ENCODE data around the gene ADAMTS2.

Gene ADAMTS2

GRCh38 chr5:179137643-179138567 is 207.4 kb downstream of the ADAMTS2 start:
- TF ChIP-seq ZFX (IDR thresholded peaks at IDR 0.05): no peak
- no peak for TF ChIP-seq CTCF (conservative IDR thresholded peaks at IDR 0.05)
- H3K27ac ChIP-seq: no peak overlapping the region

- no peak overlapping the region for H3K27ac ChIP-seq
- TF ChIP-seq ZFX (IDR thresholded peaks at IDR 0.05) (no peak), CTCF (conservative IDR thresholded peaks at IDR 0.05) (no peak)
Observed at GRCh38 chr5:179137016-179137642, 208.1 kb downstream of the ADAMTS2 start.

GRCh38 chr5:179135441-179136215 is 209.6 kb downstream of the ADAMTS2 start:
- TF ChIP-seq ZFX (IDR thresholded peaks at IDR 0.05) (no peak), CTCF (conservative IDR thresholded peaks at IDR 0.05) (no peak)
- H3K27ac ChIP-seq: no peak overlapping the region

GRCh38 chr5:179135006-179135405 is 210.3 kb downstream of the ADAMTS2 start:
- TF ChIP-seq ZFX (IDR thresholded peaks at IDR 0.05) (no peak), CTCF (conservative IDR thresholded peaks at IDR 0.05) (no peak)
- no peak overlapping the region for H3K27ac ChIP-seq

GRCh38 chr5:179134511-179134910 is 210.8 kb downstream of the ADAMTS2 start:
- TF ChIP-seq ZFX (IDR thresholded peaks at IDR 0.05) (no peak), CTCF (conservative IDR thresholded peaks at IDR 0.05) (no peak)
- H3K27ac ChIP-seq: no peak overlapping the region

- TF ChIP-seq CTCF (conservative IDR thresholded peaks at IDR 0.05) (no peak), ZFX (IDR thresholded peaks at IDR 0.05) (no peak)
- no peak overlapping the region for H3K27ac ChIP-seq
Observed at GRCh38 chr5:179132586-179133355, 212.5 kb downstream of the ADAMTS2 start.
